Mesenteric fat pad (tissue), 1 donor: ENCODE measurements around the gene ZNF383. TPM values are rescaled to one million over a fixed set of nuclear protein-coding genes. Genes with fewer than 3 reads are reported as not detected.
A peak's percentile ranks its signal among the peaks of the same experiment; 100 is the strongest.

Experiments
- DNase-seq: peaks from one replicate; pipeline ENCODE4 v3.0.0-alpha.2; 2020; ENCODE audit warnings: low spot score
- total RNA-seq: library from RNA; stranded (reverse); fragmentation: NEBNext Ultra II Directional; extraction: Animal tissue kit (Norgen Biotek cat#: 25700); gene quantifications from one replicate; pipeline ENCODE4 v1.2.1, GENCODE V29; 2021
- donor health status: DM: yes; HTN: yes; CAD: no.

The ZNF383 gene
- total RNA-seq, 1 donor from 2014 or later: 5.7 TPM

- DNase-seq: peak; percentile 97
Observed at GRCh38 chr19:37292998-37293939, 75.3 kb downstream of the ZNF383 start.

DNA sequence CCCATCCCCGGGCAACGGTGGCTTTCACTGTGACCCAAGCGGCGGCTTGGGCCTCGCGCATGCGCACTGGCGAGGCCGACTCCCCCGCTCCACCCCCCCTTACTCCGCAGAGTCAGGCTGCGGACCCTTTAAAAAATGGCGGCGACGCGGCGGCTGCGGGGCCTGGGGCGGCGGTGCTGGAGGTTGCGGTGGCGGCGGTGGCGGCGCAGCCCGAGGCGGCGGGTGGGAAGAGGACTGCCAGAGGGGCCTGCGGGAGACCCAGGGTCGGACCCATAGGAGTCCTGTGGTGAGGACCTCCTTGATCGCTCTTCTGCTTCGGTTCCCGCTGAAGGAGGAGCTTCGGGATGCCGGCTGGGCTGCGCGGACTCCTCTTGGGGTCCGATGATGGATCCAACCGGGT, 76.2 kb downstream of the ZNF383 start:
- DNase-seq: peak; percentile 96

Other genes with a start within 250 kb of the ZNF383 start
- 7.4 TPM for gene ZNF420, start 139.8 kb upstream of the ZNF383 start, total RNA-seq
- gene ZNF585A, start 45.5 kb upstream of the ZNF383 start, total RNA-seq: 7.5 TPM
- 11.3 TPM for gene ZNF585B, start 7.7 kb upstream of the ZNF383 start, total RNA-seq
- gene ZNF527, start 152.9 kb downstream of the ZNF383 start, total RNA-seq: 3.0 TPM
- 5.7 TPM for gene ZNF569, start 249.2 kb downstream of the ZNF383 start, total RNA-seq